HepG2 (cell line): Measurements from ENCODE around the gene PLXNA3. TPM values are rescaled to one million over a fixed set of nuclear protein-coding genes. Genes with fewer than 3 reads are reported as not detected.

Experiments used
- BRD4 ChIP-seq: sonication (generic); formaldehyde crosslinking; IDR thresholded peaks from 2 replicates; pipeline ENCODE4 v1.4.0; 2020; ENCODE audit warnings: missing genetic modification reagents
- DBP ChIP-seq: sonication (generic); formaldehyde crosslinking; IDR thresholded peaks from 2 replicates; pipeline ENCODE4 v1.4.0; 2020; ENCODE audit warnings: missing genetic modification reagents; ENCODE audit errors: not compliant biosample characterization
- EP300 ChIP-seq, 3 experiments: sonication (generic) in 1 of 3; formaldehyde crosslinking in 1 of 3; IDR thresholded peaks; 2 replicates each; pipeline versions ENCODE4 v1.5.1 to v1.6.1; 2011 to 2020; ENCODE audit warnings: low read depth in 2 of 3, low read length in 2 of 3, borderline replicate concordance in 1 of 3, improper control_type of control experiment in 1 of 3, mild to moderate bottlenecking in 1 of 3, missing genetic modification reagents in 1 of 3, moderate library complexity in 1 of 3
- KLF12 ChIP-seq: sonication (generic); formaldehyde crosslinking; IDR thresholded peaks from 2 replicates; pipeline ENCODE4 v1.4.0; 2020; ENCODE audit warnings: missing genetic modification reagents, borderline replicate concordance
- SAFB2 ChIP-seq: sonication (generic); formaldehyde crosslinking; IDR thresholded peaks from 2 replicates; pipeline ENCODE4 v1.5.1; 2020; ENCODE audit warnings: missing genetic modification reagents, low read depth, mild to moderate bottlenecking, borderline replicate concordance
- SYNCRIP ChIP-seq: fragments of 200-400 bp; formaldehyde crosslinking; IDR thresholded peaks from 2 replicates; pipeline ENCODE4 v1.6.1; 2018; ENCODE audit warnings: mild to moderate bottlenecking, low read depth, low read length; ENCODE audit not compliant: insufficient read depth
- ZFP1 ChIP-seq: IDR thresholded peaks from 2 replicates; pipeline ENCODE4 v1.6.1; 2016
- polyA plus RNA-seq, 8 experiments: library from polyadenylated mRNA; depleted of rRNA in 3 of 8; stranded (reverse) in 7 of 8; unstranded in 1 of 8; fragments of >200 nt; fragmentation: Illumina TruSeq in 4 of 8; extraction: Trizol in 4 of 8; gene quantifications; 2 replicates each; pipeline versions ENCODE4 v1.2.1 to v1.2.3, GENCODE V29; 2011 to 2016; ENCODE audit warnings: low read depth in 4 of 8, missing spikeins in 1 of 8, mixed read lengths in 1 of 8; ENCODE audit not compliant: insufficient read depth in 1 of 8
- total RNA-seq, 5 experiments: library from RNA; depleted of rRNA; stranded (reverse); fragments of >200 nt; fragmentation: Illumina TruSeq; extraction: Trizol; gene quantifications; 2 replicates each; pipeline ENCODE4 v1.2.3, GENCODE V29; 2016; ENCODE audit warnings: low read depth in 1 of 5
- TF ChIP-seq, protein P1 (sequence below): sonication (generic); formaldehyde crosslinking; IDR thresholded peaks from 2 replicates; pipeline ENCODE4 v1.5.0; 2020; ENCODE audit warnings: mild to moderate bottlenecking, missing genetic modification reagents

The PLXNA3 gene
- total and polyA plus RNA-seq, 2 of the 13 experiments (the other 11 are each of a cell fraction or from before 2014, with no cell fraction given), result 5.8 to 20.6 TPM

DNA sequence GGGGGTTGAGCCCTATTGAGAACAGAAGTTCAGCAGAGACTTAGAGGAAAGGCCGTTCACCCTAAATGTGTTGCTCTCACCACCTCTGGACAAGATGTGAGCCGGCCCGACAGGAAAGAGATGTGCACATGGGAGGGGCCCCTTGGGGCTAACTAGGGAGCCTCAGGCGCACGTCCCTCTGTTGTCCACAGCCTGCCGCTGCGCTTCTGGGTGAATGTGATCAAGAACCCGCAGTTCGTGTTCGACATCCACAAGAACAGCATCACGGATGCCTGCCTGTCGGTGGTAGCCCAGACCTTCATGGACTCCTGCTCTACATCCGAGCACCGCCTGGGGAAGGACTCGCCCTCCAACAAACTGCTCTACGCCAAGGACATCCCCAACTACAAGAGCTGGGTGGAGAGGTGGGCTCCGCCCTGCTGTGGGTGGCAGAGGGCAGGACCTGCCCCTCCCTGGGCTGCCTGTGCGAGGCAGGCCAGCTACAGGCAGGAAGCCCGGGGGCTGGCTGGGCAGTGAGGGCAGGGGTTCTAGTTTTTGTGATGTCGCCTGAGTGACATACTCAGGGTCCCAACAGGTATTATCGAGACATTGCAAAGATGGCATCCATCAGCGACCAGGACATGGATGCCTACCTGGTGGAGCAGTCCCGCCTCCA is 13.0 kb downstream of the PLXNA3 start (continued):
- TF ChIP-seq EP300 (IDR thresholded peaks at IDR 0.05; ENCODE audit: low read depth in 2 of 2, low read length in 2 of 2) (no peak), EP300 (CRISPR knock-in tag; IDR thresholded peaks at IDR 0.05; ENCODE audit: borderline replicate concordance) (no peak), ZFP1 (no peak), SAFB2 (CRISPR knock-in tag) (no peak), SYNCRIP (no peak), DBP (CRISPR knock-in tag) (no peak), KLF12 (no peak), BRD4 (CRISPR knock-in tag) (no peak)
- TF ChIP-seq, protein P1, sequence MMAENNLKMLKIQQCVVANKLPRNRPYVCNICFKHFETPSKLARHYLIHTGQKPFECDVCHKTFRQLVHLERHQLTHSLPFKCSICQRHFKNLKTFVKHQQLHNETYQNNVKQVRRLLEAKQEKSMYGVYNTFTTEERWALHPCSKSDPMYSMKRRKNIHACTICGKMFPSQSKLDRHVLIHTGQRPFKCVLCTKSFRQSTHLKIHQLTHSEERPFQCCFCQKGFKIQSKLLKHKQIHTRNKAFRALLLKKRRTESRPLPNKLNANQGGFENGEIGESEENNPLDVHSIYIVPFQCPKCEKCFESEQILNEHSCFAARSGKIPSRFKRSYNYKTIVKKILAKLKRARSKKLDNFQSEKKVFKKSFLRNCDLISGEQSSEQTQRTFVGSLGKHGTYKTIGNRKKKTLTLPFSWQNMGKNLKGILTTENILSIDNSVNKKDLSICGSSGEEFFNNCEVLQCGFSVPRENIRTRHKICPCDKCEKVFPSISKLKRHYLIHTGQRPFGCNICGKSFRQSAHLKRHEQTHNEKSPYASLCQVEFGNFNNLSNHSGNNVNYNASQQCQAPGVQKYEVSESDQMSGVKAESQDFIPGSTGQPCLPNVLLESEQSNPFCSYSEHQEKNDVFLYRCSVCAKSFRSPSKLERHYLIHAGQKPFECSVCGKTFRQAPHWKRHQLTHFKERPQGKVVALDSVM (CRISPR knock-in tag), result no peak
